HG02623 (cell line): ENCODE data around the gene SFPQ.
"Not testable (repeated sequence)": the region's sequence is repeated elsewhere in the genome, so short reads cannot be mapped to it uniquely, and the experiment has no call there.

ENCODE experiments used
- ATAC-seq: cut with Tn5 transposase; IDR thresholded peaks from one replicate; pipeline ENCODE4 v1.9.1; 2021; ENCODE audit warnings: moderate library complexity; ENCODE audit not compliant: unreplicated experiment

The SFPQ gene

GRCh38 chr1:35187816-35188342, 5.1 kb downstream of the SFPQ start:
- no peak for ATAC-seq

GRCh38 chr1:35186239-35186638, 6.7 kb downstream of the SFPQ start:
- no peak for ATAC-seq

DNA sequence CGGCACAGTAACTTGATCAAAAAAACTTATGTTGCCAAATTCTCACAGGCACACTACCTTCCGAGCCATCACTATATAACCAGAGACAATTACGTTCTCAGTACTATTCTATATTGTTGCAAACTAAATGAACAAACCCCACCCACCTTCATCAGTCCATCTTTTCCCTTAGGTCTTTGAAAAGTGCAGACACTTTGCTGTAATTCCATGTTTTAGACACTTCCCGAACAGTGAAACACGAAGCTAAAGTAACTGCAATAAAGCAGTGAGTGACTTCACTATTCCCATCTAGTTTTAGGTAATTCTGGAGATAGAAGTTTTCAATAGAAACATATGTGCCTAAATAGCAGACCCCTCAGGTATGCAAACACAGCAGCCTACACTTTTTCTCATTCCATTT, 7.7 kb downstream of the SFPQ start:
- ATAC-seq, result no peak

GRCh38 chr1:35184495-35185199, 8.3 kb downstream of the SFPQ start:
- ATAC-seq, result no peak

DNA sequence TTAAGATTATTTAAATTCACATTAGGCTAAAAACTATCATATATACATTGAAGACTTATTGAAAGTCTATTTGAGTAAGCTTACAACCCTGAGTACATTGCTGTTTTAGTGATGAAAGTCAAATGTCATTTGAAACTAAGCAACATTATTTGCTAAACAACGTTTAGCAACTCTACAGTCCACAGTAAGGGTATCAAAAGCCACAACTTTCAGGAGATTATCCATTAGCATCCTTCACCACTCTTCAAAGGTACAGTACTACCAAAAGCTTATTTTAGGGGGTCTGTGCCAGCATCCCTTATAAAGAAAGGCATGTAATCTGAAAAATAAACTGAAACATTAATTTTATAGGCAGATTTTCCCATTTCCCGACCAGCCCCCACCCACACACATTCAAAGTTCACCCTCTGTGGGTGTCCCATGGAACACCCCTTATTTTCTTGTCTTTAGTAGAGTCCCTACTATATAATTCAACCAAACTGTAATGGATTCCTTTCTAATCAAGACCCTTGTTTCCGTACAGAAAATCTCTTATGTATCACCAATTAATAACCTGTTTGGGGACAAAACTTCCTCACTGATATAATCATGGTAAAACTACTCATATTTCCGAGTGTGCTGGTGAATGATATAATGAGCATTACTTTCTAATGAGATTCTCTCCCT, 11.0 kb downstream of the SFPQ start:
- ATAC-seq, result no peak

DNA sequence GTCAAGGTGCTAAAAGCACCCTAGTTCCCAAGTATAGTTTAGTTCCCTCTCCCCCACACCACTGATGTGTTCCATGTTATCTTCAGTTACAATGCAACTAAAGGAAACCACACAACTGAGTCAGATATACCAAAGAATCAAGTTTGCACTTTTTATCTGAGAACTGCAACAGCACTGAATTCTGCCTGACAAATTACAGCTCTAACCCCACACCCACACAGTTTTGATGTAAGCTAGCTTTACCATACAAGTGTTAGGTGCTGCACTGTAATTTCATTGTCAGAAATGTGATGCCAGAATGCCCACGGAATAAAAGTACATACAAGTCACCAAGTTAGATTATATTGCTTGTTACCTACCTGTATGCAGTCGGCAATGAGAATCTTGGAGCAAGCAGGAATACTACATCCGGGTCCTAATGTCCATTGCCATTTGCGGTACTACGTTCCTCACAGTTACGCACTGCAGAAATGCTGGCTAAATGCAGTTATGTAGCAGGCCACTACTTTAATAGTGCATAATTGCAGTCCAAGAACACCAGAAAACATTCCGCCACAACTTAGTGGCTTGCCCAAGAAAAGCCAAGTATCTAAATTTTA, 12.1 kb downstream of the SFPQ start:
- ATAC-seq, result no peak

GRCh38 chr1:35179908-35180307, 13.0 kb downstream of the SFPQ start:
- ATAC-seq, result no peak

DNA sequence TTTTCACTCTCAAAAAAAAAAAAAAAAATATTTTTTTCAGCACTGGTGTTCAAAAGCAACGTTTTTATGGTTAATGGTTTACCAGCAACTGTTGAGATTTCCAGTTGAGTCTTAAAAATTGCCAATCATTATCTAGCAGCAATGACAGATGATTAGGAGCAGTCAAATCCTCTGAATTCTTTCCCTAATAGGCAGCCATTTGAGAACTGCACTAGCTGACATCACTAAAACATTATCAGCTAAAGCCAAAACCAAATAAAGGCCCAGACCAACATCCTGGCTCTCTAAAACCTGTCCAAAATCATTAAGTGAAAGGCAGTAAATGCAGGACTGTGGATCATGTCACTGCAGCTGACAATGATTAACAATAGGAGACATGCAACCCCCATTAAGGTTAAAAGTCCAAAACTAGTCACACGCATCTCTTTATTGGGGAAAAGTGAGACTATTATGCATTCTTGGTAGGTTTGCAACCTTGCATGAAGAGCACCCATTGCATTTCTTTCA, 14.0 kb downstream of the SFPQ start:
- no peak for ATAC-seq

DNA sequence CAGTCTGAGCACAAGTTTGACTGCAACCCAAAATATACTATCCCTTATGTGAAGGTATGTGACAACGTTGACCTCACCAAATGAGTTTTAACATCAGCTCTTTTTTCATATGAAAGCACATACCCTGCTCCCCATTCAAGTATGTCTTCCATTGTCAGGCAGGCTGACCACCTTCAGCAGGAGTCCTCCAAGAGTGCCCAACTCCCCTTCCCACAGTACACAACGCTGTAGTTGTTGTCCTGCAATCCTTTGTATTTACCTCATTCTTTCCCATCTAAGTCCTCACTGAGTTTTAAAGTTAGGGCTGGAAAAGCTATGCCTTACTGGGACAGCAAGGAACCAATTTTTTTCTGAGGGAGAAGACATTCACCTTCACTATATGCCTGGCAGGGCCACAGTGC, 14.7 kb downstream of the SFPQ start:
- ATAC-seq, result no peak

- ATAC-seq, result no peak
Observed at GRCh38 chr1:35177237-35177786, 15.6 kb downstream of the SFPQ start.

DNA sequence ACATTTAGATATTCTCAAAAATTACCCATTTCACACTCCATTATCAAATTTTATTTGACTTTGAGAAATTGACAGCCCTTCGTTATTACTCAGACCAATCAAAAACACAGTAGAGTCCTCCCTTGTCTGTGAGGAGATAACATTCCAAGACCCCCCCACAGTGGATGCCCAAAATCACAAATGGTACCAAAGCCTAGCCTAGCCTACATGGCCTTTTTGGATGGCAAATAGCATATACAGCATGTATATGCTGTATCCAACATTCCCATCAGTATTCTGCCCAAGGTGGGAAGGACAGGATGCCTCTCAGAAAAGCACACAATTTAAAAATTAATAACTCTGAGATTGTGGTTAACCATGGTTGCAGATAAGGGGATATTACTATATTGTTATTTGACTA, 17.3 kb downstream of the SFPQ start:
- ATAC-seq, result no peak

DNA sequence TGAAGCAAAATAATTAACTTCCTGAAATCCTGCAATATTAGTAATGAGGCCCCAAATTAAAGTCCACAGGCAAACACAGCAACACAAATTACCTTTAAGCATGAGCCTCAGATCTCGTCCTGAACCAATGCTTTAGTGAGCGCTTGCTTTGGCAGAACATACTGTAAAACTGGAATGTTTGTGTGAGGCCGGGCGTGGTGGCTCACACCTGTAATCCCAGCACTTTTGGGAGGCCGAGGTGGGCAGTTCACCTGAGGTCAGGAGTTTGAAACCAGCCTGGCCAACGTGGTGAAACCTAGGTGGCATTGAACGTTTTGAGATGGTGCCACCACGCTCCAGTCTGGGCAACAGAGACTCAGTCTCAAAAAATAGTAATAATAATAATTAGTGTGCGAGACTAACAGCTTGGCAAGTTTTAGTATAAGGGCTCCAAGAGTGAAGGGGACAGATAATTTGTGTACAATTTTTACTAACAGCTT, 17.8 kb downstream of the SFPQ start:
- no peak for ATAC-seq

- no peak for ATAC-seq
Observed at GRCh38 chr1:35173909-35174540, 18.9 kb downstream of the SFPQ start.

DNA sequence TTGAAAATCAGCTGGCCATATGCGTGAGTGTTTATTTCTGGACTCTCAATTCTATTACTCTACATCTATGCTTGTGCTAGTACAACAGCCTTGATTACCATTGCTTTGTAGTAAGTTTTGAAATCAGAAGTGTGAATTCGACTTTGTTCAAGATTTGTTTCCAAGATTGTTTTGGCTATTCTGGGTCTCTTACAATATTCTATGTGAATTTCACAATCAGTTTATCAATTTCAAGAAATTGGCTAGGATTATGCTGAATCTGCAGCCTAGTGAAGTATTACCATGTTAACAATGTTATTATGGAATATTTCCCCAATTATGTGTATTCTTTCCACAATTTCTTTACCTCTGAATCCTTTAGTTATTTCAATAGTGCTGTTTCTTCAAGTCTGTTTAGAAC, 19.5 kb downstream of the SFPQ start:
- ATAC-seq, result no peak

- ATAC-seq, result no peak
Observed at GRCh38 chr1:35172022-35172421, 20.9 kb downstream of the SFPQ start.

- ATAC-seq, result no peak
Observed at GRCh38 chr1:35171579-35171978, 21.4 kb downstream of the SFPQ start.

GRCh38 chr1:35164893-35165292, 28.1 kb downstream of the SFPQ start:
- no peak for ATAC-seq

DNA sequence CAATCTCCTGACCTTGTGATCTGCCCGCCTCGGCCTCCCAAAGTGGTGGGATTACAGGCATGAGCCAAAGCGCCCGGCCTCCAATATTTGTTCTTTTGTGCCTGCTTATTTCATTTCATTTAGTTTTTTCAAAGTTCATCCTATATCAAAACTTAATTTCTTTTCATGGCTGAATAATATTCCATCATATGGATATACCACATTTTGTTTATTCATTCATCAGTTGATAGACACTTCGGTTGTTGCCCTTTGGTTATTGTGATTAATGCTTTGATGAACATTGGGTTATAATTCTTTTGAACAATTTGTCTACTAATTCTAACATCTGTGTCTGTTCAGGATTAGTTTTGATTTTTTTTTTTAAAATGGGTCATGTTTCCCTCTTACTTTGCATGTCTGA, 41.7 kb downstream of the SFPQ start:
- no peak for ATAC-seq

DNA sequence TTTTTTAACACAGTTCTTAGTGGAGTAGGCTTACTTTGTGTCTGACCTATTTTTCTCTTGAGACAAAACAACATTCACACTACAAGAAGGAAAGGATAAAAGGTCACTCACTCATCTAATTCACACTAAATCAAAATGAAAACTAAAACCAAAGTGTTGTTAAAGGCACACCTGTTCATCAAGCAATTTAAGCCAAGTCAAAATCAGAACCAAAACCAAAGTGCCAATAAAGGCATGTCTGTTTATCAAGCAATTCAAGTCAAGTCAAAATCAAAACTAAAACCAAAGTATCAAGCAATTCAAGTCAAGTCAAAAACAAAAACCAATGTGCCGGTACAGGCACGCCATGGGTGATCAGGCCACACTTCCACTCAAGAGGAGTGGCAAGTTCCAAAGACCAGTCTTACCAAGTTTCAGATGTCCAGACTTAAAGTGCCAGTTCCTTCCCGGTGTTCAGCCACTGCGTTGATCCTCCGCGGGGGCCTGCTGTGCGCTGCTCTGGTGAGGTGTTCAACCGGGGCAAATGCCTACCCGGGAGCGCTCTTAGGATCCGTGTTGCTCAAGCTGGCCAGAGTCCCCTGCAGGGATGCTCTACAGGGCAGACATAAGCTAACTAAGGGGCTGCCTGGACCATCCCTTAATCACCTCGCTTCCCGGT, 46.9 kb downstream of the SFPQ start:
- not testable (repeated sequence) for ATAC-seq

DNA sequence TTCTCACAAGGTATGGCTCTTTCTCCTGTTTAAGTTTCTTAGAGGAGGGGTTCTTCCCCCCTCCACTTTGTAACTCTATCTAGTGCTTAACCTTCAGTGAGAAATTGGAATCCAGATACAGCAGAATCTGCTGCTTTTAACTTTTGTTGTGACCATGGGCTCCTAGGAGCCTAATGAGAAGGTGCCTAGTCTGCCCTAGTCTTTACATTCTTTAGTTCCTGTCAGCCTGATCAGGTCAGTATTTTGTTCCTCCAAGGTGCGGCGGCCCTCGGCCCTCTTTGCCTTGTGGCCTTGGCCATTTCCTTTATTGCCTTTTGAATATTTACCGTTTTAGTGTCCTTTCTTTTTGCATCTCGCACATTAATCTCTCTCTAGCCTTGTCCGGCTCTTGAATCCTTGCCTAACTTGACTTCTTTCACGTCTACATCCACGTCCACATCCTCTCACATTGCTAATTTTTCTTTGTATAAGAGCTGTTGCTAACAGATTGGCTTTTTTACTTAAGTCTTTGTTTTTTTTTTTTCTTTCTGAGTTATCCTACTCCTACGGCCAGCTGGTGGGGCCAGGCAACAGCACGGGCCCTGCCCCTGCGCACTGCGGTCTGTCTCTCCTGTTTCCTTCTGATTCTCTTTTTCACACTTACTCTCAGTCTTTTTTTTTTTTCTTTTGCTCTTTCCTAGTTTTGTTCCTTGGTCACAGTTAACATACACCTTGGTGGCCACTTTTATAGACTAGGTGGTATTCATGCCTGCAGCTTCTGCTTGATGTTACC, 49.0 kb downstream of the SFPQ start:
- ATAC-seq, result no peak
